Left lobe of liver (tissue), 1 donor: ENCODE data around the gene PAK4. TPM values are rescaled to one million over a fixed set of nuclear protein-coding genes. Genes with fewer than 3 reads are reported as not detected.

Experiments
- total RNA-seq: library from RNA; stranded (reverse); gene quantifications from one replicate; pipeline ENCODE4 v1.2.1, GENCODE V29; 2021
- donor health status: DM: no; HTN: yes; CAD: no.

Gene PAK4
- total RNA-seq, 1 donor from 2014 or later, result 19.4 TPM

Other genes with a start within 250 kb of the PAK4 start
- 5.6 TPM for gene RINL, start 247.5 kb upstream of the PAK4 start, total RNA-seq
- gene SIRT2, start 226.2 kb upstream of the PAK4 start, total RNA-seq, result 31.2 TPM
- 19.0 TPM for gene NFKBIB, start 225.8 kb upstream of the PAK4 start, total RNA-seq
- 0.18 TPM for gene CCER2, start 213.6 kb upstream of the PAK4 start, total RNA-seq
- gene SARS2, start 195.0 kb upstream of the PAK4 start, total RNA-seq, result 12.8 TPM
- gene MRPS12, start 194.8 kb upstream of the PAK4 start, total RNA-seq, result 24.2 TPM
- 64.3 TPM for gene FBXO17, start 150.0 kb upstream of the PAK4 start, total RNA-seq
- 15.9 TPM for gene FBXO27, start 93.2 kb upstream of the PAK4 start, total RNA-seq
- not detected for gene ACP7, start 41.4 kb upstream of the PAK4 start, total RNA-seq
- 0.08 TPM for gene NCCRP1, start 71.2 kb downstream of the PAK4 start, total RNA-seq
- 1.6 TPM for gene SYCN, start 78.5 kb downstream of the PAK4 start, total RNA-seq
- not detected for gene IFNL3, start 119.2 kb downstream of the PAK4 start, total RNA-seq
- gene IFNL4, start 123.1 kb downstream of the PAK4 start, total RNA-seq, result not detected
- not detected for gene IFNL2, start 142.6 kb downstream of the PAK4 start, total RNA-seq
- not detected for gene IFNL1, start 170.6 kb downstream of the PAK4 start, total RNA-seq
- 0.78 TPM for gene LRFN1, start 195.1 kb downstream of the PAK4 start, total RNA-seq
- 11.3 TPM for gene GMFG, start 210.3 kb downstream of the PAK4 start, total RNA-seq
- 30.1 TPM for gene SAMD4B, start 216.6 kb downstream of the PAK4 start, total RNA-seq